HG02571 (cell line): ENCODE results near the gene PCDHA11.
"Not testable (repeated sequence)": the region's sequence is repeated elsewhere in the genome, so short reads cannot be mapped to it uniquely, and the experiment has no call there.

Source experiments
- ATAC-seq: cut with Tn5 transposase; IDR thresholded peaks from one replicate; pipeline ENCODE4 v1.9.1; 2021; ENCODE audit warnings: mild to moderate bottlenecking, moderate library complexity; ENCODE audit not compliant: unreplicated experiment

Gene PCDHA11

DNA sequence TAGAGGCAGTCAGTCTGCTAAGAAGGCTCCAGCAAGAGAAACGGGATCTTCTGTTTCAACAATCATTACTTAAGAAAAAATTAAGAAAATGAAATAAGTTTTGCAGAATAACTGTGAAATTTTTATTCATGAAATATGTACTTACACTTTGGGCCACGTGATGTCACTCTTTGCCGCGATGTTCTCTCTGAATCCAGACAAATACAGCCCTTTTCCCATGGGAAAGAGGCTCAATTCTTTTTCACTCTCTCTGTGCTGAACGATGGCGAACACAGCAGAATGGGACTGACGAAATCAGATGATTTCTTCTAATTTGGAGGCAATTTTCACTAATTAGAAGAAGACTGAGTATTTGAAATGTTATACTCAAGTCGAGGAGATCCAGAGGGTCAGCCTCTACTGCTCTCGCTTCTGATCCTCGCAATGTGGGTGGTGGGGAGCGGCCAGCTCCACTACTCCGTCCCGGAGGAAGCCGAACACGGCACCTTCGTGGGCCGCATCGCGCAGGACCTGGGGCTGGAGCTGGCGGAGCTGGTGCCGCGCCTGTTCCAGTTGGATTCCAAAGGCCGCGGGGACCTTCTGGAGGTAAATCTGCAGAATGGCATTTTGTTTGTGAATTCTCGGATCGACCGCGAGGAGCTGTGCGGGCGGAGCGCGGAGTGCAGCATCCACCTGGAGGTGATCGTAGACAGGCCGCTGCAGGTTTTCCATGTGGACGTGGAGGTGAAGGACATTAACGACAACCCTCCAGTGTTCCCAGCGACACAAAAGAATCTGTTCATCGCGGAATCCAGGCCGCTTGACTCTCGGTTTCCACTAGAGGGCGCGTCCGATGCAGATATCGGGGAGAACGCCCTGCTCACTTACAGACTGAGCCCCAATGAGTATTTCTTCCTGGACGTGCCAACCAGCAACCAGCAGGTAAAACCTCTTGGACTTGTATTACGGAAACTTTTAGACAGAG, 20.3 kb upstream of the PCDHA11 start, which contains the start of gene PCDHA9:
PCDHA9 (plus strand) TSS at position 244 of the 964 bp plus-strand sequence; CDS start at position 358, 114 bp downstream.
- ATAC-seq: not testable (repeated sequence)

DNA sequence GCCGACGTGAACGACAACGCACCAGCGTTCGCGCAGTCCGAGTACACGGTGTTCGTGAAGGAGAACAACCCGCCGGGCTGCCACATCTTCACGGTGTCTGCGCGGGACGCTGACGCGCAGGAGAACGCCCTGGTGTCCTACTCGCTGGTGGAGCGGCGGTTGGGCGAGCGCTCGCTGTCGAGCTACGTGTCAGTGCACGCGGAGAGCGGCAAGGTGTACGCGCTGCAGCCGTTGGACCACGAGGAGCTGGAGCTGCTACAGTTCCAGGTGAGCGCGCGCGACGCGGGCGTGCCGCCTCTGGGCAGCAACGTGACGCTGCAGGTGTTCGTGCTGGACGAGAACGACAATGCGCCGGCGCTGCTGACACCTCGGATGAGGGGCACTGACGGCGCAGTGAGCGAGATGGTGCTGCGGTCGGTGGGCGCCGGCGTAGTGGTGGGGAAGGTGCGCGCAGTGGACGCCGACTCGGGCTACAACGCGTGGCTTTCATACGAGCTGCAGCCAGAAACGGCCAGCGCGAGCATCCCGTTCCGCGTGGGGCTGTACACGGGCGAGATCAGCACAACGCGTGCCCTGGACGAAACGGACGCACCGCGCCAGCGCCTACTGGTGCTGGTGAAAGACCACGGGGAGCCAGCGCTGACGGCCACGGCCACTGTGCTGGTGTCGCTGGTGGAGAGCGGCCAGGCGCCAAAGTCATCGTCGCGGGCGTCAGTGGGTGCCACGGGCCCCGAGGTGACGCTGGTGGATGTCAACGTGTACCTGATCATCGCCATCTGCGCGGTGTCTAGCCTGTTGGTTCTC, 18.7 kb upstream of the PCDHA11 start:
- ATAC-seq: not testable (repeated sequence)

DNA sequence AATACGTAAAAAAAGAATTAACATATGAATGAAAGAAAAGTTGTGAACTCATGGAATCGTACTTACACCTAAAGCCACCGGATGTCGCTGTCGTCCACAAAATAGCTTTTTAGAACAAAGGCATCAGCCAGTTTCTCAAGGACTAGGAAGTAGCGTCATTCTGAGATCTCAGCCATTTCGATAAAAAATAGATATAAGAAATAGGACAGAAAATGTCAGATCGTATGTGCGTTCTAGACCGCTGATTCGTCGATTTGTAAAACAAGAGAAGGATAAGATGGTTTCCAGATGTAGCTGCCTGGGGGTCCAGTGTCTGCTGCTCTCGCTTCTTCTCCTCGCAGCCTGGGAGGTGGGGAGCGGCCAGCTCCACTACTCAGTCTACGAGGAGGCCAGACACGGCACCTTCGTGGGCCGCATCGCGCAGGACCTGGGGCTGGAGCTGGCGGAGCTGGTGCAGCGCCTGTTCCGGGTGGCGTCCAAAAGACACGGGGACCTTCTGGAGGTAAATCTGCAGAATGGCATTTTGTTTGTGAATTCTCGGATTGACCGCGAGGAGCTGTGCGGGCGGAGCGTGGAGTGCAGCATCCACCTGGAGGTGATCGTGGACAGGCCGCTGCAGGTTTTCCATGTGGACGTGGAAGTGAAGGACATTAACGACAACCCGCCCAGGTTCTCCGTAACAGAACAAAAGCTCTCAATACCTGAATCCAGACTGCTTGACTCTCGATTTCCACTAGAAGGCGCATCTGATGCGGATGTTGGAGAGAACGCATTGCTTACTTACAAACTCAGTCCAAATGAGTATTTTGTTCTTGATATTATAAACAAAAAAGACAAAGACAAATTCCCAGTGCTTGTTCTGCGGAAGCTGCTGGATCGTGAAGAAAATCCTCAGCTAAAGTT, 12.7 kb upstream of the PCDHA11 start, which contains the start of gene PCDHA10:
PCDHA10 (plus strand) TSS at position 126 of the 903 bp plus-strand sequence; CDS start at position 278, 152 bp downstream.
- ATAC-seq: no peak

GRCh38 chr5:140857177-140857986, 11.4 kb upstream of the PCDHA11 start:
- ATAC-seq: no peak

DNA sequence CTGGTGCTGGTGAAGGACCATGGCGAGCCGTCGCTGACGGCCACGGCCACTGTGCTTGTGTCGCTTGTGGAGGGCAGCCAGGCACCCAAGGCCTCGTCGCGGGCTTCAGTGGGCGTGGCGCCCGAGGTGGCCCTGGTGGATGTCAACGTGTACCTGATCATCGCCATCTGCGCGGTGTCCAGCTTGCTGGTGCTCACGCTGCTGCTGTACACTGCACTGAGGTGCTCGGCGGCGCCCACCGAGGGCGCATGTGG, 10.8 kb upstream of the PCDHA11 start:
- ATAC-seq: no peak

GRCh38 chr5:140862441-140863295, 6.1 kb upstream of the PCDHA11 start:
- no peak for ATAC-seq

DNA sequence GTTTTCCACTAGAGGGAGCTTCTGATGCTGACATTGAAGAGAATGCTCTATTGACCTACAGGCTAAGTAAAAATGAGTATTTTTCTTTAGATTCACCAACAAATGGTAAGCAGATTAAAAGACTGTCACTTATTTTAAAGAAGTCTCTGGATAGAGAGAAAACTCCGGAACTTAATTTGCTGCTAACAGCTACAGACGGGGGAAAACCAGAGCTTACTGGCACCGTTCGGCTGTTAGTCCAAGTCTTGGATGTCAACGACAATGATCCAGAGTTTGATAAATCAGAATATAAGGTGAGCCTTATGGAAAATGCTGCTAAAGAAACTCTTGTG, 764 bp downstream of the PCDHA11 start:
- ATAC-seq: no peak

GRCh38 chr5:140870221-140871201, 1.8 kb downstream of the PCDHA11 start:
- no peak for ATAC-seq

- no peak for ATAC-seq
These were observed 6.6 kb downstream of the PCDHA11 start, which contains the start of gene PCDHA12 for GRCh38 chr5:140875085-140876065. PCDHA12 (plus strand) TSS chr5:140875308; CDS start chr5:140875473, 165 bp downstream.

- ATAC-seq: not testable (repeated sequence)
These were observed 7.9 kb downstream of the PCDHA11 start for GRCh38 chr5:140876541-140877261.

DNA sequence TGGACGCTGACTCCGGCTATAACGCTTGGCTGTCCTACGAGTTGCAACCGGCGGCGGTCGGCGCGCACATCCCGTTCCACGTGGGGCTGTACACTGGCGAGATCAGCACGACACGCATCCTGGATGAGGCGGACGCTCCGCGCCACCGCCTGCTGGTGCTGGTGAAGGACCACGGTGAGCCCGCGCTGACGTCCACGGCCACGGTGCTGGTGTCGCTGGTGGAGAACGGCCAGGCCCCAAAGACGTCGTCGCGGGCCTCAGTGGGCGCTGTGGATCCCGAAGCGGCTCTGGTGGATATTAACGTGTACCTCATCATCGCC, 8.5 kb downstream of the PCDHA11 start:
- no peak for ATAC-seq

- no peak for ATAC-seq
These were observed 13.3 kb downstream of the PCDHA11 start, which contains the start of gene PCDHA13 for GRCh38 chr5:140881889-140882590. PCDHA13 (plus strand) TSS chr5:140882124; CDS start chr5:140882269, 145 bp downstream.

DNA sequence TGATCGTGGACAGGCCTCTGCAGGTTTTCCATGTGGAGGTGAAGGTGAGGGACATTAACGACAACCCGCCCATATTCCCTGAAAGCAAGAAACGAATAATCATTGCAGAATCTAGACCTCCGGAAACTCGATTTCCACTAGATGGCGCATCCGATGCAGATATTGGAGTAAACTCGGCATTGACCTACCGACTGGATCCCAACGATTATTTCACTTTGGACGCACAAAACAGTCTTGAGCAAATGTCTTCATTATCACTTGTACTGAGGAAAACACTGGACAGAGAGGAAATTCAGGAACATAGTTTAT, 13.8 kb downstream of the PCDHA11 start:
- ATAC-seq: no peak

DNA sequence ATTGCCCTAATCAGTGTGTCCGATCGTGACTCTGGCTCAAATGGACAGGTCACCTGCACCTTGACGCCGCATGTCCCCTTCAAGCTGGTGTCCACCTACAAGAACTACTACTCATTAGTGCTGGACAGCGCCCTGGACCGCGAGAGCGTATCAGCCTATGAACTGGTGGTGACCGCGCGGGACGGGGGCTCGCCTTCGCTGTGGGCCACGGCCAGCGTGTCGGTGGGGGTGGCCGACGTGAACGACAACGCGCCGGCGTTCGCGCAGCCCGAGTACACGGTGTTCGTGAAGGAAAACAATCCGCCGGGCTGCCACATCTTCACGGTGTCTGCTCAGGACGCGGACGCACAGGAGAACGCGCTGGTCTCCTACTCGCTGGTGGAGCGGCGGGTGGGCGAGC, 14.6 kb downstream of the PCDHA11 start:
- no peak for ATAC-seq

DNA sequence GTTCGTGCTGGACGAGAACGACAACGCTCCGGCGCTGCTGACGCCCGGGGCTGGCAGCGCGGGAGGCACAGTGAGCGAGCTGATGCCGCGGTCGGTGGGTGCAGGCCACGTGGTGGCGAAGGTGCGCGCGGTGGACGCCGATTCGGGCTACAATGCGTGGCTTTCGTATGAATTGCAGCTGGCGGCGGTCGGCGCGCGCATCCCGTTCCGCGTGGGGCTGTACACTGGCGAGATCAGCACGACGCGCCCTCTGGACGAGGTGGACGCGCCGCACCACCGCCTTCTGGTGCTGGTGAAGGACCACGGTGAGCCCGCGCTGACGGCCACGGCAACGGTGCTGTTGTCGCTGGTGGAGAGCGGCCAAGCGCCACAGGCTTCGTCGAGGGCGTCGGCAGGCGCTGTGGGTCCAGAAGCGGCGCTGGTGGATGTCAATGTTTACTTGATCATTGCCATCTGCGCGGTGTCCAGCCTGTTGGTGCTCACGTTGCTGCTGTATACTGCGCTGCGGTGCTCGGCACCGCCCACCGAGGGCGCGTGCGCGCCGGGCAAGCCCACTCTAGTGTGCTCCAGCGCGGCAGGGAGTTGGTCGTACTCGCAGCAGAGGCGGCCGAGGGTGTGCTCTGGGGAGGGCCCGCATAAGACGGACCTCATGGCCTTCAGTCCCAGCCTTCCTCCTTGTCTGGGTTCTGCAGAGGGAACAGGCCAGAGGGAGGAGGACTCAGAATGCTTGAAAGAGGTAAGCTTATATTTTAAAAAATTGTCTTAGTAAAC, 15.4 kb downstream of the PCDHA11 start:
- no peak for ATAC-seq
